BJ (cell line): ENCODE data around the gene AKAP5. TPM values are rescaled to one million over a fixed set of nuclear protein-coding genes. Genes with fewer than 3 reads are reported as not detected.
"Not testable (repeated sequence)": the region's sequence is repeated elsewhere in the genome, so short reads cannot be mapped to it uniquely, and the experiment has no call there.

Experiments used
- CTCF ChIA-PET: fragments of 350-600 bp; formaldehyde crosslinking; extraction: SDS; loops from one replicate; lab custom pipeline; 2021; ENCODE audit warnings: antibody characterized with exemption, inconsistent platforms; lab: Yijun Ruan, JAX
- POLR2A ChIA-PET: fragments of 300-600 bp; sonication (Branson Sonifier 250); formaldehyde crosslinking; extraction: SDS; loops from one replicate; lab custom pipeline; 2021; ENCODE audit warnings: antibody characterized with exemption; lab: Charles Lee
- DNase-seq: peaks from one replicate; pipeline ENCODE4 v3.0.0-alpha.2; 2011; ENCODE audit warnings: low read depth
- H3K27me3 ChIP-seq: 2 replicates; pipeline ENCODE4 v1.6.0; 2011; ENCODE audit warnings: low read length; ENCODE audit not compliant: control insufficient read depth, insufficient read depth
- H3K36me3 ChIP-seq: 2 replicates; pipeline ENCODE4 v1.5.1; 2011; ENCODE audit warnings: low read length; ENCODE audit not compliant: control insufficient read depth, insufficient read depth
- H3K4me3 ChIP-seq: 2 replicates; pipeline ENCODE4 v1.5.1; 2011; ENCODE audit warnings: low read depth, mild to moderate bottlenecking, control low read depth, low read length
- CTCF ChIP-seq: IDR thresholded peaks from 2 replicates; pipeline ENCODE4 v1.5.1; 2011; ENCODE audit warnings: low read depth, mild to moderate bottlenecking, control low read depth, inconsistent platforms, low read length, moderate library complexity; ENCODE audit not compliant: insufficient read depth
- polyA plus RNA-seq: library from polyadenylated mRNA; depleted of rRNA; stranded (reverse); fragments of >200 nt; gene quantifications from 2 replicates; pipeline ENCODE4 v1.2.3, GENCODE V29; 2011; rRNA removed

AKAP5 gene
- polyA plus RNA-seq, 1 experiment, result 0.17 TPM

DNA sequence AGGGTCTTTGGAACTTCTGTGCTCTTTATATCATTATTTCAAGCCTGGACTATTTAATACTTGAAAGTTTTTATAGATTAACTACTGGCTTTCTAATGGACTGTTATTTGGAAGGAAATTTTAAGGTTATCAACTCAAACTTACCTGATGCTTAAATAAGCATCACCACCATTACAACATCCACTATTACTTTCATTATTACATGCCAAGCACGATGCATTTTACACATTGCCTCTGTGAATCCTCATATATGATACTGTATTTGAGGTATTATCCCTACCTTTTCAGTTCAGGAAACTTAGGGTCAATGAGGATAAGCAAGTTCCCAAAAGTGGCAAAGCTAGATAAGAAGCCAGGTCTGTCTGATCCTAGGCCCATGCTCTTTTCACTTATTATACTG is 51.7 kb downstream of the AKAP5 start:
- Histone ChIP-seq H3K4me3 (no peak overlapping the region), H3K27me3 (no peaks in the 10 kb centered on the region), H3K36me3 (0 out of 2 replicates have a peak, but pooled peaks cover 1% of the 10 kb centered on the region)
- no peak for TF ChIP-seq CTCF
- ChIA-PET CTCF (interaction anchor here (1.8 kb wide), 1 partner anchor 9 kb away, joined by 9 read pairs; no protein-coding TSS in a partner anchor), POLR2A (no interaction called here)
- no peak for DNase-seq

DNA sequence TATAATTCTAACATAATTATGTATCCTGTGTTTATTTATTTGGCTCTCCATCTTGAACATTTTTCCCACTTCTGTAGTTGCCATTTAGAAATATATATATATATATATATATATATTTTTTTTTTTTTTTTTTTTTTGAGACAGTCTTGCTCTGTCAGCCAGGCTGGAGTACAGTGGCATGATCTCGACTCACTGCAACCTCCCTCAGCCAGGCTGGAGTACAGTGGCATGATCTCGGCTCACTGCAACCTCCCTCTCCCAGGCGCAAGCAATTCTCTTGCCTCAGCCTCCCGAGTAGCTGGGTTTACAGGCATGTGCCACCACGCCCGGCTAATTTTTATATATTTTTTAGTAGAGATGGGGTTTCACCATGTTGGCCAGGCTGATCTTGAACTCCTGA is 52.4 kb downstream of the AKAP5 start:
- H3K4me3 ChIP-seq, DNase-seq, H3K36me3 ChIP-seq, H3K27me3 ChIP-seq, POLR2A ChIA-PET, CTCF ChIA-PET: not testable (repeated sequence)

DNA sequence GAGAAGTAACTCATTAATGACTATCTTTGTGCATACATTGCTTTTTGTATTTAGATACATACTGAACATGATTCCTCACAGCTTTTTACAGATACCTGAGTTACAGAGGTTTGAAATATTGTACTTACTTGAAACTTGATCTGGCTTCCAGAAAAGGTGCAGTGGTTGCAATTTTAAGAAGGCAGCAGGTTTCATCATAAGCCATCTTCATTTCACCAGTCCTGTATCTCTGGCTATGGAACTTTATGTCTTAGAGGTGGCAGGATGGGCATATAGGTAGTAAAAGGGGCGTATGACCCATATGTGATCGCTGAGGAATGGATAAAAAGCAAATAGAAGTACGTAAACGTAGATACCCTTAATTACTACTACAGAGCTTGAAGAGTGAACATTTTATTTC is 52.9 kb downstream of the AKAP5 start:
- Histone ChIP-seq H3K4me3 (no peak overlapping the region), H3K27me3 (no peaks in the 10 kb centered on the region), H3K36me3 (0 out of 2 replicates have a peak, but pooled peaks cover 3% of the 10 kb centered on the region)
- no peak for TF ChIP-seq CTCF
- DNase-seq, result no peak
- ChIA-PET POLR2A (no interaction called here), CTCF (no interaction called here)

DNA sequence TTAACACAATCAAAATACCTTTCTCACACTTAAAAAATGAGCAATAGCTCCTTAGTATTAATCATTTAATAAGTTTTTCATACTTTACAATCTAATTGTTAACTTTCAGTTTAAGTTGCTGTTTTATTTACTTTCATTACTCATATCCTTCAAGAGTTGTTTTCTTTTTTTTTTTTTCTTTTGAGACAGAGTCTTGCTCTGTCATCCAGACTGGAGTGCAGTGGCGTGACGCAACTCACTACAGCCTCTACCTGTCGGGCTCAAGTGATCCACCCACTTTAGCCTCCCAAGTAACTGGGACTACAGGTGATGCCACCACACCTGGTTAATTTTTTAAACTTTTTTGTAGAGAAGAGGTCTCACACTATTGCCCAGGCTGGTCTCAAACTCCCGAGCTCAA is 55.4 kb downstream of the AKAP5 start:
- no peak for DNase-seq
- Histone ChIP-seq H3K4me3 (no peak overlapping the region), H3K36me3 (0 out of 2 replicates have a peak, but pooled peaks cover 4% of the 10 kb centered on the region), H3K27me3 (no peaks in the 10 kb centered on the region)
- CTCF ChIA-PET, result interaction anchor here (1.1 to 3.4 kb wide), 2 partner anchors 10 to 177 kb away, joined by 3 to 26 read pairs; no protein-coding TSS in a partner anchor
- POLR2A ChIA-PET, result interaction anchor here (0.6 kb wide), 1 partner anchor 17 kb away, joined by 20 read pairs; no protein-coding TSS in a partner anchor
- no peak for TF ChIP-seq CTCF

DNA sequence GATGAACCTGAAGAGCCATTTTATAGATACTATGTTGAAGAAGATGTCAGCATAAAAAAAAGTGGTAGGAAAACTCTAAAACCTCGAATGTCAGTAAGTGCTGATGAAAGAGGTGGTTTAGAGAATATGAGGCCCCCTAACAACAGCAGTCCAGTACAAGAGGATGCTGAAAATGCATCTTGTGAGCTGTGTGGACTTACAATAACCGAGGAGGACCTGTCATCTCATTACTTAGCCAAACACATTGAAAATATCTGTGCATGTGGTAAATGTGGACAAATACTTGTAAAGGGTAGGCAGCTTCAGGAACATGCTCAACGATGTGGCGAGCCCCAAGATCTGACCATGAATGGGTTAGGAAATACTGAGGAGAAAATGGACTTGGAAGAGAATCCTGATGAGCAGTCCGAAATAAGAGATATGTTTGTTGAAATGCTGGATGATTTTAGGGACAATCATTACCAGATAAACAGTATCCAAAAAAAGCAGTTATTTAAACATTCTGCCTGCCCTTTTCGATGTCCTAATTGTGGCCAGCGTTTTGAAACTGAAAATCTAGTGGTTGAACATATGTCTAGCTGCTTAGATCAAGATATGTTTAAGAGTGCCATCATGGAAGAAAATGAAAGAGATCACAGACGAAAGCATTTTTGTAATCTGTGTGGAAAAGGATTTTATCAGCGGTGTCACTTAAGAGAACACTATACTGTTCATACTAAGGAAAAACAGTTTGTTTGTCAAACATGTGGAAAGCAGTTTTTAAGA is 57.5 kb downstream of the AKAP5 start:
- ChIA-PET POLR2A (no interaction called here), CTCF (interaction anchor here (1.1 to 3.4 kb wide), 4 partner anchors 11 to 93 kb away, joined by 3 to 26 read pairs (median 8); partner anchors contain the start of gene HSPA2)
- DNase-seq, result no peak
- Histone ChIP-seq H3K27me3 (no peaks in the 10 kb centered on the region), H3K36me3 (0 out of 2 replicates have a peak, but pooled peaks cover 4% of the 10 kb centered on the region), H3K4me3 (no peak overlapping the region)
- TF ChIP-seq CTCF, result no peak

Other genes with a start within 250 kb of the AKAP5 start
- not detected in 2 replicates for gene ESR2, start 171.1 kb upstream of the AKAP5 start, polyA plus RNA-seq
- gene MTHFD1, start 77.1 kb upstream of the AKAP5 start, polyA plus RNA-seq, result 30.9 and 36.1 TPM in 2 replicates
- gene ZBTB25, start 38.3 kb downstream of the AKAP5 start, polyA plus RNA-seq, result 5.8 and 6.1 TPM in 2 replicates
- 16.0 and 32.7 TPM in 2 replicates for gene ZBTB1, start 39.3 kb downstream of the AKAP5 start, polyA plus RNA-seq
- gene HSPA2, start 75.2 kb downstream of the AKAP5 start, polyA plus RNA-seq, result 64.1 and 96.1 TPM in 2 replicates
- gene PPP1R36, start 84.5 kb downstream of the AKAP5 start, polyA plus RNA-seq, result 0.65 and 0.67 TPM in 2 replicates
- gene PLEKHG3, start 238.9 kb downstream of the AKAP5 start, polyA plus RNA-seq, result 7.1 and 12.4 TPM in 2 replicates